ENCODE results near the gene ADCY3. TPM values are rescaled to one million over a fixed set of nuclear protein-coding genes. Genes with fewer than 3 reads are reported as not detected.

Gene ADCY3
- total RNA-seq, 3 donors from 2014 or later = 24.9 to 30.4 (median 25.3) TPM

DNA sequence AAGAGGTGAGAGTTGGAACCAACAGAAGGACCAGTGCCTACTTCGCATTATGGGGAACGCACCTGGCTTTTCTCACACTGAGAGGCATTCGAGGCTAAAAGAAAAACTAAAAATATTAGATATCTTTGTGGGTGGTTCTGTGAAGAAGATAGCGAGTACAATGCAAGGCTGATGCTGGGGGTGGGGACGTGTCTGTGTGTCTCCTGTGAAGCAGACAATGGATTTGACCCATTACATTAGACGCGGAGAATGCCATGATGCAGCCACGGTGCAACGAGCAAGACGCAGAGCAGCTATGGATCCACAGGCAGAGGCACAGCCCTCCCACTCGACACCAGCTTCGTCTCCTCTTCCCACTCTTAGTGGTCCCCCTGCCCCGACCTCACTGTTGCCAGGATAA lies 61.0 kb downstream of the ADCY3 start:
- intact Hi-C loops (cut with DNase I, micrococcal nuclease) = no loop called here

DNA sequence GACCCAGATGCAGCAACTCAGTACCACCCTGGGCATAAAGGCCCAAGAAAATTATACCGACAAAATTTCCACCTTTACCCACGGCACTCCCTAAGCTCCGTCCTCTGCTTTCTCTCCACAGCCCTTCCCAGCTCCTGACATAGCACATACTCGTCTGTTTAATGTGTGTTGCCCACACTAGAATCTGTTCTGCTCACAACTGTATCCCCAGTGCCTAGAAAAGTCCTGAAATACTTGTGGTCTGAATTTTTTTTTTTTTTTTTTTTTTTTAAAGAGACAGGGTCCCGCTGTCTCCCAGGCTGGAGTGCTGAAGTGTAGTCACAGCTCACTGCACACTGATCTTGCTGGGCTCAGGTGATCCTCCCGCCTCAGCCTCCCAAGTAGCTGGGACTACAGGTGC lies 62.3 kb downstream of the ADCY3 start:
- no peaks in the 10 kb centered on the region for H3K9me3 ChIP-seq
- ATAC-seq = no peak
- DNase-seq = no peak
- TF ChIP-seq, protein P1, sequence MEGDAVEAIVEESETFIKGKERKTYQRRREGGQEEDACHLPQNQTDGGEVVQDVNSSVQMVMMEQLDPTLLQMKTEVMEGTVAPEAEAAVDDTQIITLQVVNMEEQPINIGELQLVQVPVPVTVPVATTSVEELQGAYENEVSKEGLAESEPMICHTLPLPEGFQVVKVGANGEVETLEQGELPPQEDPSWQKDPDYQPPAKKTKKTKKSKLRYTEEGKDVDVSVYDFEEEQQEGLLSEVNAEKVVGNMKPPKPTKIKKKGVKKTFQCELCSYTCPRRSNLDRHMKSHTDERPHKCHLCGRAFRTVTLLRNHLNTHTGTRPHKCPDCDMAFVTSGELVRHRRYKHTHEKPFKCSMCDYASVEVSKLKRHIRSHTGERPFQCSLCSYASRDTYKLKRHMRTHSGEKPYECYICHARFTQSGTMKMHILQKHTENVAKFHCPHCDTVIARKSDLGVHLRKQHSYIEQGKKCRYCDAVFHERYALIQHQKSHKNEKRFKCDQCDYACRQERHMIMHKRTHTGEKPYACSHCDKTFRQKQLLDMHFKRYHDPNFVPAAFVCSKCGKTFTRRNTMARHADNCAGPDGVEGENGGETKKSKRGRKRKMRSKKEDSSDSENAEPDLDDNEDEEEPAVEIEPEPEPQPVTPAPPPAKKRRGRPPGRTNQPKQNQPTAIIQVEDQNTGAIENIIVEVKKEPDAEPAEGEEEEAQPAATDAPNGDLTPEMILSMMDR (IDR thresholded peaks at IDR 0.05) = no peak
- no peaks in the 10 kb centered on the region for H3K4me1 ChIP-seq (ENCODE audit: low read depth)
- no peak overlapping the region for H3K4me3 ChIP-seq
- intact Hi-C loops (cut with DNase I, micrococcal nuclease) = no loop called here
- H3K36me3 ChIP-seq (ENCODE audit: low read depth) = no peaks in the 10 kb centered on the region

More for the DNA sequence above, 61.0 kb downstream of the ADCY3 start:
- TF ChIP-seq, protein P1 (IDR thresholded peaks at IDR 0.05) = no peak
- H3K4me3 ChIP-seq = no peak overlapping the region
- H3K36me3 ChIP-seq (ENCODE audit: low read depth) = no peaks in the 10 kb centered on the region
- ATAC-seq (no peak), DNase-seq (no peak)
- no peaks in the 10 kb centered on the region for H3K4me1 ChIP-seq (ENCODE audit: low read depth)
- H3K9me3 ChIP-seq = no peaks in the 10 kb centered on the region

DNA sequence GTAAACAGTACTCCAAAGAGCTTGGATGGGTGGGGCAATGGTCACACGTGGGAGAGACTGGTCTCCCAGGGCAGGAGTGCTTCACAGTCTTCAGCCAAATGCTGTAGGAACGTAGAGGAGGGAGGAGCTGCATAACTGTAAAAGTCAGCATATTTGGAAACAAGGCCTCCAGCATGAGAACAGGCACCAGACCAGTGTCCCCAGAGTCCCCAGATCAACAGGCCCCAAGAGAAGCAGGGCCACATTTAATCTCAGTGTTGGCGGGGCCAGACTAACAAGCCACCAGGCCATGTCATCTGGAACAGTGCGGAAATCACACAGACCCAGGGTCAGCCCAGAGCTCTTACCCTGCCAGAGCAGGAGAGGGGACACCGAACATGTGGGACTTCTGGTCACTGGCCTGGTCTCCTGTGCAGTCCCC lies 63.2 kb downstream of the ADCY3 start:
- H3K36me3 ChIP-seq (ENCODE audit: low read depth) = no peaks in the 10 kb centered on the region
- DNase-seq = no peak
- H3K9me3 ChIP-seq = no peaks in the 10 kb centered on the region
- TF ChIP-seq, protein P1 (IDR thresholded peaks at IDR 0.05) = no peak
- intact Hi-C loops (cut with DNase I, micrococcal nuclease) = no loop called here
- H3K4me1 ChIP-seq (ENCODE audit: low read depth) = no peaks in the 10 kb centered on the region
- ATAC-seq = no peak
- no peak overlapping the region for H3K4me3 ChIP-seq

DNA sequence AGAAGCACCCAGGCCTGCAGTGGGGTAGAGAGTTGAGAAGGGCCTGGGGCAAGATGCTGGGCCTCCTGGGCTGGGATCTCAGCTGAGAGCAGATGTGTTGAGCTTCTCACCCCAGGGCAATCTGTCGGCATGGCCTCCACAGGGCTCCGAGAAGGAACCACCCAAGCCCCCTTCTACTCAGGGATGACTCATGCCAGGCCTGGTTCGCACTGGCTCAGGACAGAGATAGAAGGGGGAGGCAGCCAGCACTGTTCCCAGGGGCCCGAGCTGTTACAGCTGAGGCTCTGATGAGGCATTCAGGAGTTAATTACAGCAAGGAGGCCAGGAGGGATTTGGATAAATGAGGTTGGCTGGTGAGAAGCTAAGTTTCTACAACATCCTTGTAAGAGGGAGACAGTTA lies 64.3 kb downstream of the ADCY3 start:
- TF ChIP-seq, protein P1 (IDR thresholded peaks at IDR 0.05) = no peak
- intact Hi-C loops (cut with DNase I, micrococcal nuclease) = no loop called here

DNA sequence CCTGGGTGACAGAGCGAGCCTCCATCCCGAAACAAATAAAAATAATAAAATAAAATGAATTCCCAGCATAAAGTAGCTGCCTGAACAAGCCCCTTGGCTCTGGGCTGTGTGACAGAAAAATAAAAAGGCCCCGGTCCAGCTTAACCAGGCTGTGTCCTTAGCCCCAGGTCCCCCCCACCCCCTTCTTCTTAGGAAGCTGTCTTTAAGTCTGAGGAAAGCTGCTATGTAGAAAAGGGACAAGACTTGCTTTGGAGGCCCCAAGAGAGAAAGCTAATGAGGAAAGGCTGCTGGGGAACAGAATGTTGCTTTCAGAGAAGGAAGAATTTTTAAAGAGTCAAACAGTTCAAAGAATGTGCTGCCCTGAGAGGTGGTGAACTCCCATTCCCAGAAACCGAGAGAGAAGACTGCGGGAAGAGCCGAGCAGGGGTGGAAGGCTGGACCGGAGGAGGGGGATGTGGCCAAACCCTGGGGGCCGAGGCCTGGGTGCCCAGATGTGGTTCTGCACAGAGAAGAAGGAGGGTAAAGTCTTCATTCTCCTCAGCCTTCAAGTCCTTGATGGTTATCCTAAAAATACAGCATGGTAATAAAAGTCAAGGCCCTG lies 64.9 kb downstream of the ADCY3 start:
- H3K36me3 ChIP-seq (ENCODE audit: low read depth) = no peaks in the 10 kb centered on the region
- no peaks in the 10 kb centered on the region for H3K4me1 ChIP-seq (ENCODE audit: low read depth)
- DNase-seq (no peak), ATAC-seq (no peak)
- no peaks in the 10 kb centered on the region for H3K9me3 ChIP-seq
- TF ChIP-seq, protein P1 (IDR thresholded peaks at IDR 0.05) = no peak
- intact Hi-C loops (cut with DNase I, micrococcal nuclease) = no loop called here
- no peak overlapping the region for H3K4me3 ChIP-seq

More for the DNA sequence above, 64.3 kb downstream of the ADCY3 start:
- Histone ChIP-seq H3K4me3 (no peak overlapping the region), H3K9me3 (no peaks in the 10 kb centered on the region), H3K4me1 (ENCODE audit: low read depth) (no peaks in the 10 kb centered on the region), H3K36me3 (ENCODE audit: low read depth) (no peaks in the 10 kb centered on the region)
- ATAC-seq = peak; percentile 32
- DNase-seq = no peak

DNA sequence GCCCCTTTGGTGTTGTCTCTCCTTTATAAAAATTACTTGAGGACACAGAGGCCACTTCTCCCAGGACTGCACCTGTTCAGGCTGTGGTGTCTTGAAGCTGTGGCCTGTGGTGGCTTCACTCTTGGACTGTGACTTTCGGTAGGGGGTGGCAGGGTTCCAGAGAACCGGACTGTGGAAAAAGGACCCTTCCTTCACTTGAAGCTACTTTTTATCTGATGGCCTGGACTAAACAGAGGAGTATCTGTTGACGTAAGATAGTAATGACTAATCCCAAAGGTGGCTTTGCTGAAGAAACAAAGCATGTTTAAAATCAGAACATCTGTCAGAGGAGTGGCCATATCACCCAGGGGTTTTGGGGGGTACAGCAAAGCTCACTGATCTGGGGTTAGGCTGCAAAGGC lies 66.0 kb downstream of the ADCY3 start:
- intact Hi-C loops (cut with DNase I, micrococcal nuclease) = no loop called here
- Histone ChIP-seq H3K36me3 (ENCODE audit: low read depth) (no peaks in the 10 kb centered on the region), H3K9me3 (no peaks in the 10 kb centered on the region), H3K4me3 (no peak overlapping the region), H3K4me1 (ENCODE audit: low read depth) (no peaks in the 10 kb centered on the region)
- DNase-seq (no peak), ATAC-seq (no peak)
- TF ChIP-seq, protein P1 (IDR thresholded peaks at IDR 0.05) = no peak
